HG03097 (cell line): Measurements from ENCODE around the gene MRNIP.

Experiments
- ATAC-seq: cut with Tn5 transposase; IDR thresholded peaks from one replicate; pipeline ENCODE4 v1.9.1; 2021; ENCODE audit not compliant: unreplicated experiment, low FRiP score

Gene MRNIP

GRCh38 chr5:179825655-179826182 lies 32.9 kb downstream of the MRNIP start:
- no peak for ATAC-seq

GRCh38 chr5:179824745-179825112 lies 33.9 kb downstream of the MRNIP start:
- no peak for ATAC-seq

- no peak for ATAC-seq
Measured at GRCh38 chr5:179823937-179824744, 34.5 kb downstream of the MRNIP start.

GRCh38 chr5:179822444-179822990 lies 36.1 kb downstream of the MRNIP start:
- ATAC-seq, result no peak

GRCh38 chr5:179822059-179822432 lies 36.6 kb downstream of the MRNIP start:
- no peak for ATAC-seq

GRCh38 chr5:179821298-179822058 lies 37.1 kb downstream of the MRNIP start:
- peak; percentile 34 for ATAC-seq

GRCh38 chr5:179820483-179821297 lies 37.9 kb downstream of the MRNIP start, which contains the start of gene SQSTM1:
Gene SQSTM1, plus strand, starts transcription at chr5:179820905. Its CDS starts 32 bp downstream, at chr5:179820937.
- peak; percentile 34 for ATAC-seq

- no peak for ATAC-seq
Measured at GRCh38 chr5:179820127-179820482, 38.5 kb downstream of the MRNIP start.

GRCh38 chr5:179819296-179820126 lies 39.1 kb downstream of the MRNIP start:
- ATAC-seq, result peak; percentile 17

- ATAC-seq, result peak; percentile 50
Measured at GRCh38 chr5:179818746-179819295, 39.8 kb downstream of the MRNIP start.

- ATAC-seq, result no peak
Measured at GRCh38 chr5:179817890-179818745, 40.5 kb downstream of the MRNIP start.

GRCh38 chr5:179817470-179817840 lies 41.2 kb downstream of the MRNIP start:
- no peak for ATAC-seq

GRCh38 chr5:179816796-179817469 lies 41.7 kb downstream of the MRNIP start:
- no peak for ATAC-seq

- ATAC-seq, result no peak
Measured at GRCh38 chr5:179816401-179816795, 42.2 kb downstream of the MRNIP start.

- ATAC-seq, result no peak
Measured at GRCh38 chr5:179815491-179816249, 42.9 kb downstream of the MRNIP start.

GRCh38 chr5:179814090-179814489 lies 44.5 kb downstream of the MRNIP start:
- no peak for ATAC-seq

- no peak for ATAC-seq
Measured at GRCh38 chr5:179812997-179813607, 45.5 kb downstream of the MRNIP start.
